Smooth muscle cell (in vitro differentiated cells): ENCODE data around the gene PYHIN1. TPM values are rescaled to one million over a fixed set of nuclear protein-coding genes. Genes with fewer than 3 reads are reported as not detected.

Source experiments
- DNase-seq: peaks from one replicate; lab custom pipeline; 2025; ENCODE audit not compliant: unreplicated experiment; lab: John Stamatoyannopoulos, UW
- H2AFZ ChIP-seq: fragments of 200-600 bp; sonication (generic); 2 replicates; pipeline ENCODE4 v1.6.0; 2016; ENCODE audit warnings: antibody characterized with exemption, low read depth, mild to moderate bottlenecking
- H3F3A ChIP-seq: fragments of 200-600 bp; sonication (generic); 2 replicates; pipeline ENCODE4 v1.6.0; 2017; ENCODE audit warnings: antibody characterized with exemption, low read depth
- H3K27ac ChIP-seq: fragments of 200-600 bp; sonication (generic); 2 replicates; pipeline ENCODE4 v1.5.1; 2016; ENCODE audit warnings: low read depth, mild to moderate bottlenecking
- H3K27me3 ChIP-seq: fragments of 200-600 bp; sonication (generic); 2 replicates; pipeline ENCODE4 v1.6.1; 2016; ENCODE audit warnings: low read depth, mild to moderate bottlenecking
- H3K36me3 ChIP-seq: fragments of 200-600 bp; sonication (generic); 2 replicates; pipeline ENCODE4 v1.5.1; 2016; ENCODE audit warnings: low read depth
- H3K4me1 ChIP-seq: fragments of 200-600 bp; sonication (generic); 2 replicates; pipeline ENCODE4 v1.5.1; 2016; ENCODE audit warnings: low read depth
- H3K4me2 ChIP-seq: fragments of 200-600 bp; sonication (generic); 2 replicates; pipeline ENCODE4 v1.6.0; 2016; ENCODE audit warnings: mild to moderate bottlenecking
- H3K4me3 ChIP-seq: fragments of 200-600 bp; sonication (generic); 2 replicates; pipeline ENCODE4 v1.5.1; 2016; ENCODE audit warnings: mild to moderate bottlenecking
- H3K79me2 ChIP-seq: fragments of 200-600 bp; sonication (generic); 2 replicates; pipeline ENCODE4 v1.6.0; 2016; ENCODE audit warnings: low read depth, mild to moderate bottlenecking
- H3K9ac ChIP-seq: fragments of 200-600 bp; sonication (generic); 2 replicates; pipeline ENCODE4 v1.6.0; 2016; ENCODE audit warnings: low read depth
- H3K9me3 ChIP-seq: fragments of 200-600 bp; sonication (generic); replicated peaks from 2 replicates; pipeline ENCODE4 v1.5.1; 2016; ENCODE audit warnings: low read depth
- H4K20me1 ChIP-seq: fragments of 200-600 bp; sonication (generic); 2 replicates; pipeline ENCODE4 v1.6.0; 2016; ENCODE audit warnings: low read depth
- CTCF ChIP-seq: fragments of 200-600 bp; sonication (generic); IDR thresholded peaks from 2 replicates; pipeline ENCODE4 v1.5.1; 2017; ENCODE audit warnings: borderline replicate concordance, mild to moderate bottlenecking, antibody characterized with exemption; ENCODE audit not compliant: insufficient read depth, poor library complexity, severe bottlenecking
- WGBS: methylation state at CpG from one replicate; pipeline ENCODE4 v1.1.7; 2016; ENCODE audit warnings: low lambda C conversion rate; 5-methylcytosine and 5-hydroxymethylcytosine counted together
- polyA plus RNA-seq: library from polyadenylated mRNA; unstranded; fragments of >200 nt; fragmentation: Nextera tagmentation; extraction: Ambion mirVana; gene quantifications from 2 replicates; pipeline ENCODE4 v1.2.1, GENCODE V29; 2016
- total RNA-seq: library from RNA; depleted of rRNA; stranded (reverse); fragments of >200 nt; gene quantifications from 2 replicates; pipeline ENCODE4 v1.2.3, GENCODE V29; 2014

PYHIN1 gene
- total and polyA plus RNA-seq, 2 experiments from 2014 or later: 0.22 TPM; not detected in 1

- no peaks in the 10 kb centered on the region for H3K9me3 ChIP-seq
- peaks cover 28% of the 10 kb centered on the region for H3K4me1 ChIP-seq
- H3K79me2 ChIP-seq: peaks cover 7% of the 10 kb centered on the region
- no peak for TF ChIP-seq CTCF
- H3F3A ChIP-seq: peaks cover 10% of the 10 kb centered on the region
- peak overlapping the region; percentile 57 for H3K4me3 ChIP-seq
- no peaks in the 10 kb centered on the region for H3K27me3 ChIP-seq
- 3% methylated on average over 11 of the region's 11 CpGs for WGBS
- peak; percentile 29 for DNase-seq
- H3K27ac ChIP-seq: peak overlapping the region; percentile 77
- H4K20me1 ChIP-seq: no peaks in the 10 kb centered on the region
- peak overlapping the region; percentile 83 for H3K4me2 ChIP-seq
- no peaks in the 10 kb centered on the region for H3K36me3 ChIP-seq
- peak overlapping the region; percentile 61 for H3K9ac ChIP-seq
- H2AFZ ChIP-seq: peak overlapping the region; percentile 79
These were observed 68.1 kb downstream of the PYHIN1 start for GRCh38 chr1:158999316-159000069.

GRCh38 chr1:159000070-159000409, 68.7 kb downstream of the PYHIN1 start:
- DNase-seq: no peak
- H4K20me1 ChIP-seq: no peaks in the 10 kb centered on the region
- peak overlapping the region; percentile 61 for H3K9ac ChIP-seq
- peaks cover 16% of the 10 kb centered on the region for H3F3A ChIP-seq
- peak overlapping the region; percentile 15 for H2AFZ ChIP-seq
- no peaks in the 10 kb centered on the region for H3K9me3 ChIP-seq
- H3K79me2 ChIP-seq: peaks cover 7% of the 10 kb centered on the region
- H3K27me3 ChIP-seq: no peaks in the 10 kb centered on the region
- TF ChIP-seq CTCF: no peak
- H3K27ac ChIP-seq: peak overlapping the region; percentile 77
- peak overlapping the region; percentile 57 for H3K4me3 ChIP-seq
- no peaks in the 10 kb centered on the region for H3K36me3 ChIP-seq
- peaks cover 33% of the 10 kb centered on the region for H3K4me1 ChIP-seq
- H3K4me2 ChIP-seq: peak overlapping the region; percentile 83
- WGBS: under 1% methylated on average over 6 of the region's 6 CpGs

DNA sequence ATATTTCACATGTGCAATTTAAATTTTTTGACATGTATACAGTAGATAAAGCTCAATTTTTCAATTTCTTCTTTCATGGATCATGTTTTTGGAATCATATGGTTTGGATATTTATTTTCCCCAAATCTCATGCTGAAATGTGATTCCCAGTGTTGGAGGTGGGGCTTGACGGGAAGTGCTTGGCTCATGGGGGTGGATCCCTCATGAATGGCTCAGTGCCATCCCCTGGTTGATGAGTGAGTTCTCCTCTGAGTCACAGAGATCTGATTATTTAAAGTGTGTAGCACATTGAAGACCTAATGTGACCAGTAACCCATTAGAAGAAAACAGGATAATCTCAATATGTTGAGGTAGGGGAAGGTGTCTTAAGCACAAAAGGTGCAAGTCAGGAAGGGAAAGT, 69.3 kb downstream of the PYHIN1 start:
- Histone ChIP-seq H4K20me1 (no peaks in the 10 kb centered on the region), H3K9me3 (no peaks in the 10 kb centered on the region), H3K79me2 (peaks cover 7% of the 10 kb centered on the region), H3K36me3 (no peaks in the 10 kb centered on the region), H3F3A (peaks cover 20% of the 10 kb centered on the region), H3K4me2 (peak overlapping the region; percentile 83), H3K4me3 (peak overlapping the region; percentile 57), H3K9ac (peak overlapping the region; percentile 61), H2AFZ (no peak overlapping the region), H3K27me3 (no peaks in the 10 kb centered on the region), H3K4me1 (peaks cover 39% of the 10 kb centered on the region), H3K27ac (peak overlapping the region; percentile 77)
- WGBS: 0% methylated on average over 1 of the region's 1 CpG
- TF ChIP-seq CTCF: no peak
- DNase-seq: no peak

GRCh38 chr1:159005161-159005560, 73.8 kb downstream of the PYHIN1 start:
- peaks cover 51% of the 10 kb centered on the region for H3K4me1 ChIP-seq
- H3F3A ChIP-seq: peaks cover 25% of the 10 kb centered on the region
- peak overlapping the region; percentile 69 for H3K4me2 ChIP-seq
- no peaks in the 10 kb centered on the region for H3K27me3 ChIP-seq
- H2AFZ ChIP-seq: peak overlapping the region; percentile 71
- H3K36me3 ChIP-seq: no peaks in the 10 kb centered on the region
- H3K27ac ChIP-seq: peak overlapping the region; percentile 98
- peaks cover 10% of the 10 kb centered on the region for H3K79me2 ChIP-seq
- no peaks in the 10 kb centered on the region for H3K9me3 ChIP-seq
- no peaks in the 10 kb centered on the region for H4K20me1 ChIP-seq
- H3K4me3 ChIP-seq: no peak overlapping the region
- no peak for DNase-seq
- TF ChIP-seq CTCF: no peak
- H3K9ac ChIP-seq: no peak overlapping the region
